Small intestine (tissue), 7 donors: ENCODE results near the gene DCD. TPM values are rescaled to one million over a fixed set of nuclear protein-coding genes. Genes with fewer than 3 reads are reported as not detected.
A peak's percentile ranks its signal among the peaks of the same experiment; 100 is the strongest.

Source experiments
- DNase-seq, 2 donors: peaks; one replicate each; pipeline versions ENCODE4 v3.0.0 to v3.0.0-alpha.2; 2013
- FAIRE-seq: peaks from 2 replicates; lab custom pipeline; 2012; peaks lifted over from hg19 to GRCh38; lab: Jason Lieb, UNC
- H3K27ac ChIP-seq, 3 donors: one replicate each; pipeline ENCODE4 v1.5.1; 2013; ENCODE audit warnings: low read length in 2 of 3, mild to moderate bottlenecking in 2 of 3, control low read depth in 1 of 3, inconsistent platforms in 1 of 3, low read depth in 1 of 3, moderate library complexity in 1 of 3
- H3K27me3 ChIP-seq, 3 donors: one replicate each; pipeline ENCODE4 v1.6.1; 2013; ENCODE audit warnings: low read length in 3 of 3, inconsistent platforms in 1 of 3; ENCODE audit not compliant: control insufficient read depth in 3 of 3, insufficient read depth in 3 of 3
- H3K36me3 ChIP-seq, 3 donors: one replicate each; pipeline ENCODE4 v1.6.1; 2013; ENCODE audit warnings: low read length in 3 of 3, inconsistent platforms in 1 of 3, low read depth in 1 of 3, mild to moderate bottlenecking in 1 of 3, moderate library complexity in 1 of 3; ENCODE audit not compliant: control insufficient read depth in 3 of 3, insufficient read depth in 2 of 3
- H3K4me1 ChIP-seq, 3 donors: one replicate each; pipeline ENCODE4 v1.6.1; 2013; ENCODE audit warnings: low read length in 2 of 3, inconsistent platforms in 1 of 3, low read depth in 1 of 3, mild to moderate bottlenecking in 1 of 3, moderate library complexity in 1 of 3; ENCODE audit not compliant: control insufficient read depth in 3 of 3, insufficient read depth in 2 of 3
- H3K4me3 ChIP-seq, 3 donors: one replicate each; pipeline ENCODE4 v1.5.1; 2013; ENCODE audit warnings: low read length in 3 of 3, control low read depth in 1 of 3, inconsistent platforms in 1 of 3, low read depth in 1 of 3, mild to moderate bottlenecking in 1 of 3, moderate library complexity in 1 of 3
- H3K9me3 ChIP-seq, 2 donors: one replicate each; pipeline ENCODE4 v1.6.1; 2013; ENCODE audit warnings: low read depth in 1 of 2, low read length in 1 of 2; ENCODE audit not compliant: control insufficient read depth in 2 of 2, insufficient read depth in 1 of 2
- WGBS, 3 donors: extraction: QIAGEN DNeasy Blood & Tissue Kit; methylation state at CpG; one replicate each; pipeline ENCODE4 v1.1.7; 2013; 5-methylcytosine and 5-hydroxymethylcytosine counted together
- polyA plus RNA-seq, 4 donors: library from polyadenylated mRNA; stranded (reverse) in 3 of 4; unstranded in 1 of 4; fragments of 200-250 nt in 3 of 4; fragments of 120-200 nt in 1 of 4; gene quantifications; one replicate each; pipeline versions ENCODE4 v1.2.1 to v1.2.3, GENCODE V29; 2013
- donor health status: healthy with polysubstance abuse.
- donor health status: control.
- donor health status: control.
- donor health status: Bipolar disorder and iron deficiency.
- donor health status: healthy.

The DCD gene
- polyA plus RNA-seq, 4 donors: not detected

GRCh38 chr12:54608156-54608555, 40.0 kb downstream of the DCD start:
- H3K27me3 ChIP-seq: peaks cover 0 to 12% (median 3%) of the 10 kb centered on the region in 3 donors
- no peak for DNase-seq
- no peak for FAIRE-seq
- H3K36me3 ChIP-seq: no peaks in the 10 kb centered on the region
- H3K27ac ChIP-seq: no peak overlapping the region
- H3K4me3 ChIP-seq: no peak overlapping the region
- no peaks in the 10 kb centered on the region for H3K9me3 ChIP-seq
- H3K4me1 ChIP-seq: no peaks in the 10 kb centered on the region
- WGBS, 3 donors: 54 to 73% (median 66%) methylated on average over 6 of the region's 6 CpGs

- WGBS, 3 donors: 41 to 48% (median 44%) methylated on average over 3 to 4 of the region's 4 CpGs
- FAIRE-seq: no peak
These were observed 41.6 kb downstream of the DCD start for GRCh38 chr12:54606556-54606955.

GRCh38 chr12:54605138-54605970, 42.8 kb downstream of the DCD start:
- no peak overlapping the region for H3K27ac ChIP-seq
- 91 to 97% (median 95%) methylated on average over 5 to 6 of the region's 6 CpGs for WGBS, 3 donors

More at GRCh38 chr12:54606556-54606955, 41.6 kb downstream of the DCD start:
- no peak for DNase-seq
- Histone ChIP-seq H3K4me1 (no peaks in the 10 kb centered on the region), H3K27ac (no peak overlapping the region), H3K36me3 (no peaks in the 10 kb centered on the region), H3K9me3 (no peaks in the 10 kb centered on the region), H3K4me3 (no peak overlapping the region), H3K27me3 (peaks cover 0 to 12% (median 3%) of the 10 kb centered on the region in 3 donors)

DNA sequence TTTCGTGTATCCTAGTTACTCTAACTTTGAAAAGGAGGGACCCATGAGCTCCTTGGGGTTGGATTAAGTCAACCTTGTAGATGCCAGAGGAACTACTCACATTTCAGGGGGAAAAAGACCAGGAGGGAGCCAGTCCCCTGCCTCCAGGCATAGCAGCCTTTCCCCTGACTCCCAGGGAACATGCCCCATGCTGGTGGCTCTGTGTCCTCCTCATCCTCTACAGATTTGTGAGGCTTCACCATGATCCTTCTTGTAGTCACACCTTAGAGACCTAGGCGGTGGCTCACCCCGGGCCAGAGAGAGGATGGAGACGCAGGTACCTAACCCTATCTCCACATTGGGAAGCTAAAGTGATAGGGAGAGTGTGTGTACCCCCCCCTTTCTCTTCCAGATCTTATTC, 43.7 kb downstream of the DCD start:
- 87 to 95% (median 92%) methylated on average over 4 of the region's 4 CpGs for WGBS, 3 donors
- Histone ChIP-seq H3K4me1 (no peaks in the 10 kb centered on the region), H3K27ac (no peak overlapping the region), H3K36me3 (no peaks in the 10 kb centered on the region), H3K27me3 (peaks cover 0 to 7% (median 0%) of the 10 kb centered on the region in 3 donors), H3K9me3 (no peaks in the 10 kb centered on the region), H3K4me3 (no peak overlapping the region)
- FAIRE-seq: no peak
- no peak for DNase-seq

More at GRCh38 chr12:54605138-54605970, 42.8 kb downstream of the DCD start:
- FAIRE-seq (no peak), DNase-seq (no peak)
- H3K27me3 ChIP-seq: peaks cover 0 to 12% (median 3%) of the 10 kb centered on the region in 3 donors
- no peaks in the 10 kb centered on the region for H3K4me1 ChIP-seq
- H3K4me3 ChIP-seq: no peak overlapping the region
- no peaks in the 10 kb centered on the region for H3K36me3 ChIP-seq
- H3K9me3 ChIP-seq: no peaks in the 10 kb centered on the region

GRCh38 chr12:54603872-54604271, 44.3 kb downstream of the DCD start:
- H3K36me3 ChIP-seq: no peaks in the 10 kb centered on the region
- FAIRE-seq: no peak
- H3K27ac ChIP-seq: no peak overlapping the region
- H3K4me1 ChIP-seq: no peaks in the 10 kb centered on the region
- no peaks in the 10 kb centered on the region for H3K9me3 ChIP-seq
- H3K27me3 ChIP-seq: peaks cover 0 to 7% (median 0%) of the 10 kb centered on the region in 3 donors
- no peak for DNase-seq
- 87 to 92% (median 91%) methylated on average over 5 of the region's 5 CpGs for WGBS, 3 donors
- H3K4me3 ChIP-seq: no peak overlapping the region

GRCh38 chr12:54603173-54603814, 44.9 kb downstream of the DCD start:
- H3K27ac ChIP-seq: no peak overlapping the region
- H3K36me3 ChIP-seq: no peaks in the 10 kb centered on the region
- DNase-seq (peak; percentile 59 to 80), FAIRE-seq (no peak)
- no peaks in the 10 kb centered on the region for H3K4me1 ChIP-seq
- WGBS, 3 donors: 20 to 27% (median 24%) methylated on average over 8 of the region's 8 CpGs
- H3K27me3 ChIP-seq: peaks cover 0 to 1% (median 0%) of the 10 kb centered on the region in 3 donors
- H3K9me3 ChIP-seq: no peaks in the 10 kb centered on the region
- no peak overlapping the region for H3K4me3 ChIP-seq

GRCh38 chr12:54602661-54603060, 45.5 kb downstream of the DCD start:
- H3K4me1 ChIP-seq: no peaks in the 10 kb centered on the region
- H3K36me3 ChIP-seq: no peaks in the 10 kb centered on the region
- no peaks in the 10 kb centered on the region for H3K27me3 ChIP-seq
- no peak overlapping the region for H3K4me3 ChIP-seq
- no peak for FAIRE-seq
- H3K27ac ChIP-seq: no peak overlapping the region
- WGBS, 3 donors: 48 to 60% (median 49%) methylated on average over 2 of the region's 2 CpGs
- no peak for DNase-seq
- no peaks in the 10 kb centered on the region for H3K9me3 ChIP-seq

DNA sequence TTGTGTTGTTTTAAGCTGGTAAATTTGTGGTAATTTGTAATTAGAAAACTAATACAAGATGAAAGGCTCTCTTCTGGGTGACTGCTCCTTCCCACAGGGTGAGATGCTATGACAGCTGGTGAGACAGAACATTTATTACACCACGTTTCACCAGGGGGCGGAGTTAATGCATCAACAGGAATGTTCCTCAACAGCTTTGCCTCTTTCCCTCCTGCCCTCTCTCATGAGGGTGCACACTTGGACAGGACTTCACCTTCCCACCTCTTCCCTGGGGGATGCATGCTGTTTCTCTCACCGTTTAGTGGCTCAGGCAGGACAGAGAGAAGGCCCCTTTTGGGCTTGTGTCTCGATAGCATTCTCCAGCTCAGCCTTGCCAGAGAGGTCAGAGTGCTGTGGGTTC, 46.3 kb downstream of the DCD start:
- FAIRE-seq (no peak), DNase-seq (no peak)
- Histone ChIP-seq H3K4me3 (no peak overlapping the region), H3K27ac (no peak overlapping the region), H3K36me3 (no peaks in the 10 kb centered on the region), H3K27me3 (no peaks in the 10 kb centered on the region), H3K4me1 (no peaks in the 10 kb centered on the region), H3K9me3 (no peaks in the 10 kb centered on the region)
- WGBS, 3 donors: 43 to 57% (median 46%) methylated on average over 4 of the region's 4 CpGs
